Esophagus squamous epithelium (tissue), 4 donors: ENCODE data around the gene RCAN2.

Experiments
- POLR2A ChIP-seq, 4 donors: fragments of 450-650 bp; IDR thresholded peaks; one replicate each; pipeline ENCODE4 v1.6.1; 2017; ENCODE audit warnings: antibody characterized with exemption in 4 of 4, mild to moderate bottlenecking in 4 of 4, moderate library complexity in 3 of 4
- TF ChIP-seq, protein P1 (sequence below), 6 experiments: fragments of 450-650 bp in 4 of 6; fragments of 200-600 bp in 2 of 6; sonication (generic) in 2 of 6; IDR thresholded peaks; one replicate each; pipeline ENCODE4 v1.5.1; 2016 to 2019; ENCODE audit warnings: antibody characterized with exemption in 6 of 6, mild to moderate bottlenecking in 4 of 6, moderate library complexity in 4 of 6

DNA sequence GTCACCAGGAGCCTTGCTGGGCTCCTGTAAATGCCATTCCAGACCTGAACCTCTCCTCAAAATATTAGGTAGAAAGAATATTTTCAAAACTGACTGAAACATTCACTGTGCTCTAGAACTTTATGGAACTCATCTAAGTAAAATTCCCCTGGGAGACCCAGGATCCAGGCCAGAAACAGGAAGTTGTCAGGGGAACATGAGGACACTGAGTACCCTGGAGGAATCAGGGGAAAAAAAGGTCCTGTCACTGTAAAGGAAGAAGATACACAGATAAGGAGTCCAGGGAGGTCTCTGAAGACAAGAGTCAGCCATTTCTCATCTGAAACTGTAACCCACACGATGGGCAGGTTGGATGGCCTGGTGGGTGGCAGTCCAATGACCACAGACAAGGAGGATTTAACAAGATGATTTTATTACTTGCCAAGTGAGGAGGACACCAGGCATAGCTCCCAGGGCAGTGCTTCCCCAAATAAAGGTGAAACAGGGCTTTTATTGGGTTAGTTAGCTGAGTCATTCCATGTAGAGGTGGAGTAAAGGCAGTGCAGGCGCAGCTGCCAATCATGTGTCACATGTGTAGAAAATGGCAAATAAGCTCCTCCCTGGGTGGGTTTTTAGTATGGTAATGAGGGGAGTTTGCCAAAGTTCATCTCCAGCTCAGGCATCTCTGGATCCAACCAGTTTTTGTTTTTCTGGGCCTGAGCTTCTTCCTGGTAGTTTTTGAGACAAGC, 138.5 kb downstream of the RCAN2 start:
- TF ChIP-seq, protein P1, sequence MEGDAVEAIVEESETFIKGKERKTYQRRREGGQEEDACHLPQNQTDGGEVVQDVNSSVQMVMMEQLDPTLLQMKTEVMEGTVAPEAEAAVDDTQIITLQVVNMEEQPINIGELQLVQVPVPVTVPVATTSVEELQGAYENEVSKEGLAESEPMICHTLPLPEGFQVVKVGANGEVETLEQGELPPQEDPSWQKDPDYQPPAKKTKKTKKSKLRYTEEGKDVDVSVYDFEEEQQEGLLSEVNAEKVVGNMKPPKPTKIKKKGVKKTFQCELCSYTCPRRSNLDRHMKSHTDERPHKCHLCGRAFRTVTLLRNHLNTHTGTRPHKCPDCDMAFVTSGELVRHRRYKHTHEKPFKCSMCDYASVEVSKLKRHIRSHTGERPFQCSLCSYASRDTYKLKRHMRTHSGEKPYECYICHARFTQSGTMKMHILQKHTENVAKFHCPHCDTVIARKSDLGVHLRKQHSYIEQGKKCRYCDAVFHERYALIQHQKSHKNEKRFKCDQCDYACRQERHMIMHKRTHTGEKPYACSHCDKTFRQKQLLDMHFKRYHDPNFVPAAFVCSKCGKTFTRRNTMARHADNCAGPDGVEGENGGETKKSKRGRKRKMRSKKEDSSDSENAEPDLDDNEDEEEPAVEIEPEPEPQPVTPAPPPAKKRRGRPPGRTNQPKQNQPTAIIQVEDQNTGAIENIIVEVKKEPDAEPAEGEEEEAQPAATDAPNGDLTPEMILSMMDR (IDR thresholded peaks at IDR 0.05), result no peak
- TF ChIP-seq POLR2A (IDR thresholded peaks at IDR 0.05), result no peak
